D341Med (cell line): ENCODE measurements around the gene ABHD3.
"Not testable (repeated sequence)": the region's sequence is repeated elsewhere in the genome, so short reads cannot be mapped to it uniquely, and the experiment has no call there.

Source experiments
- DNase-seq: peaks from one replicate; pipeline ENCODE4 v3.0.0; 2012; ENCODE audit warnings: low spot score

Gene ABHD3

DNA sequence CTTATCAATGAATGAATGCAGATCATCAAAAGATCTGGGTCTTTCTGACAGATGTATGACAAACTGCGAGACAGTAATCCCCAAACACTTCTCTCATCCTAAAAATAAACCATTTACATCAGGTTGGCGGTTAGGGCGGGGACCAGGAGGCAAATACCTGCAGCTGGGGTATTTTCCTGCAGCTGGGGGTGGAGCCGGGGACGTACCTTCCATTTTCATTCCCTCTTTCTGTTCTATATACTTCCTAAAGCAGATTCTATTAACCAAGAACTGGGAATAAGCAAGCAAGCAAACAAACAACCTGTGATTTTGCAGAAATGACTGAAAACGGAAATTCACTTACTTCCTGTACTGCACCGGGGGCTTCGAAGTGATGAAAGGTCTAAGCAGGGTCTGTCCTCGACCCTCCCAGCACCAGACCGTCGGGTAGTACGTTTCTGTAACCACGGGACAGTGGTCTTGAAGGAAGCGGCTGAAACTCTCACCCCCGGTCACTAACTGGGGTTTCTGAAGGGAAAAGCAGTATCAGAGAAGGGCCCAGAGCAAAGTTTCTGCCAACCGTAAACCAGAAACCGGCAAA, 1.2 kb downstream of the ABHD3 start:
- peak; percentile 55 for DNase-seq

DNA sequence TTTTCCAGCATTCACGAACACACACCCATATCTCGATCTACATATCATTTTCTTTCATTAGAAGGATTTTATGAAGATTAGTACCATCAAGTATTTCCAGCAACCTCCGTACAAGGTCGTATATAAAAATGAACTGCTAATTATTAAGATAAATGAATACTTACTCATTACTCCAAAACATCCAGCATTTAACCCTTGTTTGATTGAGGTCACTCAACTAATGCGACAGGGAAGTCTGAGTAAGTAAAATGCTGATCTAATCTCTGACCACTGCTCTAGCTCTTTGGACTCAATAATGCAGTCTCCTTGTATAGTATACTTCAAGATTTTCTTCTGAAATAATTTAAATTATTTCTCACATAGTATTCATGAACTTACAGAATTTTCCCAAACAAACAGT, 2.0 kb downstream of the ABHD3 start:
- no peak for DNase-seq

DNA sequence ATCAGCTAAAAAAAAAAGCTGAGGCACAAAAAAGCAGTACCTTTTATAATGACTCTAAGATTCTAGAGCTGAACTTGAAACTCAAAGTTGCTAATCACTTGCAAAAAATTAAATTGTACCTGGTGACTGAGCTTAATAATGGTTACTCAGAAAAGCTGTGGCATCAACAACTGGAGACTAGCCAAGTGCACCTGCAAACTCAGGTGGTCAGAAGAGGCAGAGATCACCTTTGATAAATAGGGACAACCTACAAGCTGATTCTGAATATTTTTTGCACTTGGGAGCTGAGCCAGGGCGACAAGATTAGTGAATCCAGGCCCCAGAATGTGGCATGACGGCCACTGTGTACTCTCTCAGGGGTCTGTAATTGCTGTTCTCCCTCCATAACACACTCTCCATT, 3.0 kb downstream of the ABHD3 start:
- no peak for DNase-seq

GRCh38 chr18:21700528-21701075, 4.0 kb downstream of the ABHD3 start:
- DNase-seq: no peak

- no peak for DNase-seq
Observed at GRCh38 chr18:21693322-21693721, 11.3 kb downstream of the ABHD3 start.

DNA sequence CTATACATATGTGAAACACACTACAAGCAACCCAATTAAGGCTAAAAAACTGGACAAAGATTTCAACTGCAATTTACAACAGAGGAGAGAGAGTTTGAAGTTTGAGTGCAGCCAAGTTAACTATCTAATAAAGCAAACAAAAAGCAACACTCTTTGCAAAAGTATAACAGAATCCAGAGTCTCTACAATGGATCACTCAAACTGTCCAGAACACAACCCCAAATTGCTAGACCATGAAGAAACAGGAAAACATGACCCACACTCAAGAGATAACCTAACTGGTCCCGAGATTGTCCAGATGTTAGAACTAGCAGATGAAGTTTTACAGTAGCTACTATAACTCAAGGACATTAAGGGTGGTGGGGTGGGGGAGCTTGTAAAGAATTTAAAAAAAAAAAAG, 14.8 kb downstream of the ABHD3 start:
- DNase-seq: no peak

DNA sequence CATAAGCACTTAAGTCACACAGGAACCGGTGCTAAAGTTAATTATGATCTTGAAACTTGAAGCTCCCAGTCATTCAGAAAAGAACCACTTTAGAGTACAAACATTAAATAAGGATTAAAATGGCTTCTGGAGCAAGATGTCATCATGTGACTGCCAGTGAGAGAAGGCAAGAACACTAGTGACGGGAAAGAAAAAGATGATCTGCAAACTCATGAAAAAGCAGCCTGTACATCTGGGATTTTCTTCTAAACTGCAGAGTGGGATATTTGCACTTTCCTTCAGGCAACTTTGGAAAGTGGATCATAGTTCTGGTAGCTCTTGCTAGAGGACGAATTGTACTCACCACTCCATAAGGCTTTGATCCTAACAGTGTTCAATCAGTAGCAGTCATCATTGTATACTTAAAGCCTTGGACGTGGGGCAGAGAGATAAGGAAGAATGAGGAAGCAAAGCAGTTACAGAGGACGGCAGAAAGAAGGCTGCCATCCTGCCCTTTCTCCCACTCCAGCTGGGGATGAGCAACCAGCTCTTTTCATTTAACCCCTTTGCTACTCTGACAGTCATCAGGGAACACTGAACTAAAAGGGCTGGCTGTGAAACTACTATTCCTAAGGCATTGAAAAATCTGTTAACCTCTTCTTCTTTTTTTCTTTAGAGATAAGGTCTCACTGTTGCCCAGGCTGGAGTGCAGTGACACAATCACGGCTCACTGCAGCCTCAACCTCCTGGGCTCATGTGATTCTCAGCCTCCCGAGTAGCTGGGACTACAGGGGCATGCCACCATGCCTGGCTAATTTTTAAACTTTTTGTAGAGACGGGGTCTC, 18.1 kb downstream of the ABHD3 start:
- DNase-seq: no peak

GRCh38 chr18:21685556-21685981, 19.0 kb downstream of the ABHD3 start:
- not testable (repeated sequence) for DNase-seq

DNA sequence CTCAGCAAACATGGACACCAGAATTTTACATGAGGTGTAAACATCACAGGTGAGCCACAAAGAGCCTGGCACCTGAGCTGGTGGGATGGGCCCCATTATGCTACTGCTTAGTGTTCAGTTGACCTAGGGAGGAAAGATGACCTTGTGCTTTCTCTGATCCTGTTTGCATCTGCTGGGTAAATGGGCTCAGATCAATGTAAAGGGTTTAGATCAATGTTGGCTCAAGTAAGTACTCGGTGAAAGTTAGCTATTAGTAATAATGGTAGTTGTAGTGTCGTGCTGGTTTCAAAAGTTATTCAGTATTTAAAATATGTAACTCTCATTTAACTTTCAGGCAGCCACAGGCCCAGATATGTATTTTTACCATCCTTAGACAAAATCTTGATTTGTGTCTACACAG, 19.8 kb downstream of the ABHD3 start:
- DNase-seq: no peak

GRCh38 chr18:21682371-21683051, 22.1 kb downstream of the ABHD3 start:
- no peak for DNase-seq

- DNase-seq: no peak
Observed at GRCh38 chr18:21680161-21680560, 24.4 kb downstream of the ABHD3 start.

- DNase-seq: no peak
Observed at GRCh38 chr18:21678859-21679258, 25.7 kb downstream of the ABHD3 start.

GRCh38 chr18:21675354-21675753, 29.2 kb downstream of the ABHD3 start:
- not testable (repeated sequence) for DNase-seq

- no peak for DNase-seq
Observed at GRCh38 chr18:21672521-21673267, 31.9 kb downstream of the ABHD3 start.

DNA sequence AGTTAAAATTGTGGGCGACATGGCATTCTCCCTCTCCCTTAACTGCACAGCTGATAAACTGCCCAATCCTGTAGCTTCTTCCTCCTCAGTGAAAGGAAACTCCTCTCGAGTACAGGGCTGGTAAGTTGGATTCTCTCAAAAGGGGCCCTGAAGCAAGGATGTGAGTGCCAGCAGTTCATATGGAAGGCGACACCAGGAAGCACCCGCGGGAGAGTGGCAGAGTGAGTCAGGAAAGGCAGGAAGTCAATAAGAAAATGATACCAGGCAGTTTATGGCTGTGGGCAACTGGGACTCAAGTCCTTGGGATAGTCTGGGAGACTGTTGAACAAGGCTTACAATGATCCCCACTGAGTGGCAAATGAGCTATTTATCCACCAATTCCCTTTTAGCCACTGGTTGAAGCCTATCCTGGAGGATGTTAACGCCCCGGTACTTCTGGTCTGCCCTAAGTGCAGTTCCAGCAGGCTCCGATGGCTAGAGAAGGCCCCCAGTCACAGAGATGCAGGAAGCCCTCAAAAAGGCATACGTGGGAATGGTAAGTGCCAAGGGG, 34.8 kb downstream of the ABHD3 start:
- DNase-seq: peak; percentile 48

DNA sequence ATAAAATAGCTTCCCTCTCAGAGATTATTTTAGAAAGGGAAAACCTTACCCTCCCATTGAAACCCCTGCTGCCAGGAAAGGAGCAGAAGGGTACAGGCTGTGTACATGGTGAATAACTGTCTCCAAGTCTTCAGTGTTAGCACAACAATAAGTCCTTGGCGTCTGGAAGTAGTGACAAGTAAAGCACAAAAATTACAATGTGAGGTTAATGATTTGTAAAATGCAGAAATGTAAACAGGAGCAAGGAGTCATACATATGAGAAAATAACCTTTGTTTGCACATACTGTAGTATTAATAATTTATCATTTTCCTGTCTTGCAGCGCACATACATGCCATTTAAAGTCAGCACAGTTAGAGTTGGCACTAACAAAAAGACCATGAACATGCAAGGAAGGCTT, 40.5 kb downstream of the ABHD3 start:
- DNase-seq: no peak

GRCh38 chr18:21663578-21663977, 41.0 kb downstream of the ABHD3 start:
- DNase-seq: no peak

GRCh38 chr18:21662581-21662980, 42.0 kb downstream of the ABHD3 start:
- DNase-seq: no peak

GRCh38 chr18:21660078-21660477, 44.5 kb downstream of the ABHD3 start:
- no peak for DNase-seq

DNA sequence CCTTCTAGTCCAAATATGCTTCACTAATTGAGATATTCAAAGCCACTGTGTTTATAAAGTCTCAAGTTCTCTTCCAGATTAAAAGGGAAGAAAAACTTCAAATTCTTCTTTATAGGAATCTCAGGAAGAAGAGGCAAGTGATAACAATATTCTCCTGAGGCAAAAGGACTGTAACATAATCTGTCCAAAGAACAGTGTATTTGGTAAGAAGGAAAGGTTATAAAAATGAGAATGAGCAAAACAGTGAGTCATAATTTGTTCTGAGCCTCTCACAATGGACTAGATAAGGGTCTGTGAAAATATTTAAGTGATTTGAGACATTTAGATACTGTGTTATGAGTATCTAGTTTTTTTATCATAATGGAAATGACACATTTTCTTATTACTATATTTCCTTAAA, 48.2 kb downstream of the ABHD3 start:
- DNase-seq: no peak

DNA sequence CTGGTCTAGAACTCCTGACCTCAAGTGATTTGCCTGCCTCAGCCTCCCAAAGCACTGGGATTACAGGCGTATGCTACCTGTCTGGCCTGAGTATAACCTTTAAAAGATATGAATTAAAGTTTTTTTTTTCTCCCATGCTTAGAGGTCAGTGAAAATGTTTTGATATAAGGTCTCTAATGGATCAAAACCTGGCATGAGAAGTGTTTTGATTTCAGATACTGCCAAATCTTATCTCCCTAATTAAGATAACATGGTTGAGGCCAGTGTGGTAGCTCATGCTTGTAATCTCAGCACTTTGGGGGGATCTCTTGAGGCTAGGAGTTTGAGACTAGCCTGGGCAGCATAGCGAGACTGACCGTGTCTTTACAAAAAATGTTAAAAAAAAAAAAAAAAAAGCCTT, 51.2 kb downstream of the ABHD3 start:
- DNase-seq: no peak

- DNase-seq: no peak
Observed at GRCh38 chr18:21652073-21652472, 52.5 kb downstream of the ABHD3 start.
